Transverse colon (tissue), 4 donors: ENCODE data around the gene TRAPPC2.

Experiments used
- CTCF ChIP-seq, 5 experiments: fragments of 200-600 bp in 3 of 5; fragments of 450-650 bp in 2 of 5; sonication (generic) in 3 of 5; IDR thresholded peaks; 1 replicate in 2 of 5; 2 replicates in 3 of 5; pipeline ENCODE4 v1.5.1; 2016 to 2017; ENCODE audit warnings: antibody characterized with exemption in 5 of 5, inconsistent platforms in 3 of 5, mild to moderate bottlenecking in 2 of 5, moderate library complexity in 1 of 5
- EP300 ChIP-seq: sonication (generic); formaldehyde crosslinking; IDR thresholded peaks from one replicate; pipeline ENCODE4 v1.6.1; 2017; ENCODE audit warnings: antibody characterized with exemption, low read depth
- POLR2A ChIP-seq: fragments of 450-650 bp; IDR thresholded peaks from one replicate; pipeline ENCODE4 v1.6.1; 2016; ENCODE audit warnings: antibody characterized with exemption, mild to moderate bottlenecking, moderate library complexity
- POLR2AphosphoS5 ChIP-seq, 3 donors: sonication (generic); formaldehyde crosslinking; IDR thresholded peaks; one replicate each; pipeline ENCODE4 v1.6.1; 2016; ENCODE audit warnings: antibody characterized with exemption in 3 of 3

- TF ChIP-seq EP300: no peak
- no peak for TF ChIP-seq CTCF (IDR thresholded peaks at IDR 0.05)
- no peak for TF ChIP-seq POLR2AphosphoS5 (IDR thresholded peaks at IDR 0.05)
- no peak for TF ChIP-seq POLR2A
Measured at GRCh38 chrX:13733506-13733905, 914 bp downstream of the TRAPPC2 start.
